Measurements from ENCODE around the gene DDIT3.

DNA sequence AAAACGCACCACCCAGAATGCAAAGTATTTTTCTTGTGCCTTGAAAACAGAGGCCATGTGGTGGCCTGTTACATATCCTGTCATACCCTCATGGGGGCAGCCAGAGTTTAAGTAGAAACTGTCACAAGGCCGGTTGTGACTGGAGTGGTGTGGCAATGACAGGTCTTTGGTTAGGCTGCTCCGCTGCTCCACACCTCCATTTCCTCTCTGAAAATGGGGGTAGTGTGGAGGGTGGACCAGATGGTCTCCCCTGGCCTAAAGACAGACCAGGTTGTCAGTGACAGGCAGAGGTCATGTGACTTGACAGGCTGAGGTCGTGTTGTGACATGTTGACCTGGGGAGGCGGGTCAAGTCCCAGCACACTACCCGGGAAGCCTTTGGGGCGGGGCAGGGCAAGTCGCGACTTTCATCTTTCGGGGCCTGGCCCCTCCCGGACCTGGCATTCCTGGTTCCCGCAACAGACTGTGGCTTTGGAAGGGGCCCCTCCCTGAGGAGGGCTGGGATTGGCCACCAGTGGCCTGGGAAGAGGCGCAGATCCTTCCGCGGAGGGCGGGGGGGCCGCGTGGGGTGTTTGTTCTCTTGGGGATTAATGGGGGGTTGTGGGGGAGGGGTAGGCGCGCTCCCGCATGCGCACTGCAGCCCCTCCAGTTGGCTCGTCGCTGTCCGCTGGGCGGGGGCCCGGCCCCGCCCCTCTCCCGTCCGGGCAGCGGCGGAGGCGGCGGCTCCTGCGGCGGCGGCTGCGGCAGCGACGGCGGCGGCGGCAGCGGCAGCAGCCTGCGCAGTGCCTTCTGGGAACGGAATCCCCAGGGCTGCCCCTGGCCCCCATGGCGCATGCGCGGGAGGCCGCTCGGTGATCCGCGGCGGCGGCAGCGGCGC, 1.9 kb upstream of the DDIT3 start, which contains the start of gene MBD6:
- TF ChIP-seq, protein P1, sequence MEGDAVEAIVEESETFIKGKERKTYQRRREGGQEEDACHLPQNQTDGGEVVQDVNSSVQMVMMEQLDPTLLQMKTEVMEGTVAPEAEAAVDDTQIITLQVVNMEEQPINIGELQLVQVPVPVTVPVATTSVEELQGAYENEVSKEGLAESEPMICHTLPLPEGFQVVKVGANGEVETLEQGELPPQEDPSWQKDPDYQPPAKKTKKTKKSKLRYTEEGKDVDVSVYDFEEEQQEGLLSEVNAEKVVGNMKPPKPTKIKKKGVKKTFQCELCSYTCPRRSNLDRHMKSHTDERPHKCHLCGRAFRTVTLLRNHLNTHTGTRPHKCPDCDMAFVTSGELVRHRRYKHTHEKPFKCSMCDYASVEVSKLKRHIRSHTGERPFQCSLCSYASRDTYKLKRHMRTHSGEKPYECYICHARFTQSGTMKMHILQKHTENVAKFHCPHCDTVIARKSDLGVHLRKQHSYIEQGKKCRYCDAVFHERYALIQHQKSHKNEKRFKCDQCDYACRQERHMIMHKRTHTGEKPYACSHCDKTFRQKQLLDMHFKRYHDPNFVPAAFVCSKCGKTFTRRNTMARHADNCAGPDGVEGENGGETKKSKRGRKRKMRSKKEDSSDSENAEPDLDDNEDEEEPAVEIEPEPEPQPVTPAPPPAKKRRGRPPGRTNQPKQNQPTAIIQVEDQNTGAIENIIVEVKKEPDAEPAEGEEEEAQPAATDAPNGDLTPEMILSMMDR (IDR thresholded peaks at IDR 0.05) = no peak
- TF ChIP-seq EZH2 (IDR thresholded peaks at IDR 0.05; ENCODE audit: borderline replicate concordance, insufficient read depth, low read depth, low read length, poor library complexity, severe bottlenecking) = no peak

All from B cell (primary cell).